ENCODE results near the gene SNX15.

Gene SNX15

GRCh38 chr11:65084598-65085375 lies 57.5 kb downstream of the SNX15 start:
- no peak for DNase-seq (ENCODE audit: low spot score)

GRCh38 chr11:65085446-65085845 lies 58.2 kb downstream of the SNX15 start:
- DNase-seq (ENCODE audit: low spot score): no peak

- no peak for DNase-seq (ENCODE audit: low spot score)
Measured at GRCh38 chr11:65086809-65087208, 59.6 kb downstream of the SNX15 start.

- DNase-seq (ENCODE audit: low spot score): no peak
Measured at GRCh38 chr11:65087216-65087615, 60.0 kb downstream of the SNX15 start.

- no peak for DNase-seq (ENCODE audit: low spot score)
Measured at GRCh38 chr11:65087827-65088226, 60.6 kb downstream of the SNX15 start.

GRCh38 chr11:65089621-65090020 lies 62.4 kb downstream of the SNX15 start:
- DNase-seq (ENCODE audit: low spot score): no peak
